Neural cell (in vitro differentiated cells): Measurements from ENCODE around the gene DGKG. TPM values are rescaled to one million over a fixed set of nuclear protein-coding genes. Genes with fewer than 3 reads are reported as not detected.

ENCODE experiments used
- H2AFZ ChIP-seq: fragments of 200-600, 300-800 bp; sonication (generic), shearing (Covaris generic); 2 replicates; pipeline ENCODE4 v1.6.0; 2014; ENCODE audit warnings: low read depth, mild to moderate bottlenecking, antibody characterized with exemption, low read length, moderate library complexity
- H3F3A ChIP-seq: fragments of 200-600 bp; shearing (Covaris generic); 2 replicates; pipeline ENCODE4 v1.6.1; 2016; ENCODE audit warnings: mild to moderate bottlenecking, moderate library complexity, mixed read lengths, antibody characterized with exemption, low read length; ENCODE audit not compliant: insufficient read depth, poor library complexity, severe bottlenecking
- H3K27ac ChIP-seq: fragments of 200-600, 300-800 bp; sonication (generic), shearing (Covaris generic); 2 replicates; pipeline ENCODE4 v1.5.1; 2014; ENCODE audit warnings: mild to moderate bottlenecking, low read length, moderate library complexity
- H3K27me3 ChIP-seq: fragments of 300-800, 200-600 bp; sonication (generic), shearing (Covaris generic); 2 replicates; pipeline ENCODE4 v1.6.0; 2014; ENCODE audit warnings: mild to moderate bottlenecking, low read depth, low read length, moderate library complexity; ENCODE audit not compliant: insufficient read depth
- H3K36me3 ChIP-seq: fragments of 300-800, 200-600 bp; sonication (generic), shearing (Covaris generic); 2 replicates; pipeline ENCODE4 v1.5.1; 2014; ENCODE audit warnings: mild to moderate bottlenecking, antibody characterized with exemption, low read length, moderate library complexity; ENCODE audit not compliant: insufficient read depth
- H3K4me2 ChIP-seq: fragments of 300-800, 200-600 bp; sonication (generic), shearing (Covaris generic); 2 replicates; pipeline ENCODE4 v1.6.0; 2014; ENCODE audit warnings: mild to moderate bottlenecking, low read length
- H3K4me3 ChIP-seq: fragments of 300-800, 200-600 bp; sonication (generic), shearing (Covaris generic); 2 replicates; pipeline ENCODE4 v1.5.1; 2014; ENCODE audit warnings: mild to moderate bottlenecking, low read length, moderate library complexity
- H3K79me2 ChIP-seq: fragments of 200-600 bp; shearing (Covaris generic); replicated peaks from 2 replicates; pipeline ENCODE4 v1.6.0; 2014; ENCODE audit warnings: mild to moderate bottlenecking, low read length, moderate library complexity; ENCODE audit not compliant: insufficient read depth
- H3K9ac ChIP-seq: fragments of 300-800, 200-600 bp; sonication (generic), shearing (Covaris generic); 2 replicates; pipeline ENCODE4 v1.6.1; 2016; ENCODE audit warnings: mild to moderate bottlenecking, low read length, mixed read lengths
- H3K9me2 ChIP-seq: fragments of 200-600 bp; shearing (Covaris generic); 2 replicates; pipeline ENCODE4 v1.6.1; 2016; ENCODE audit warnings: mild to moderate bottlenecking, low read length, mixed read lengths; ENCODE audit not compliant: insufficient read depth
- H3K9me3 ChIP-seq: fragments of 200-600, 300-800 bp; sonication (generic), shearing (Covaris generic); 2 replicates; pipeline ENCODE4 v1.6.1; 2016; ENCODE audit warnings: mild to moderate bottlenecking, mixed run types, low read length, moderate library complexity, mixed read lengths
- H4K20me1 ChIP-seq: fragments of 200-600 bp; shearing (Covaris generic); 2 replicates; pipeline ENCODE4 v1.6.1; 2016; ENCODE audit warnings: mild to moderate bottlenecking, mixed run types; ENCODE audit not compliant: insufficient read depth
- EP300 ChIP-seq: fragments of 450-650 bp; conservative IDR thresholded peaks from 2 replicates; pipeline ENCODE4 v1.6.1; 2014; ENCODE audit warnings: antibody characterized with exemption, mild to moderate bottlenecking, moderate library complexity; ENCODE audit not compliant: poor library complexity, severe bottlenecking
- EZH2 ChIP-seq: fragments of 200-600, 300-800 bp; shearing (Covaris generic), sonication (generic); IDR thresholded peaks from 2 replicates; pipeline ENCODE4 v1.6.1; 2014; ENCODE audit warnings: antibody characterized with exemption, low read length, borderline replicate concordance, mild to moderate bottlenecking; ENCODE audit not compliant: insufficient read depth, poor library complexity, severe bottlenecking
- MXI1 ChIP-seq: fragments of 450-650 bp; conservative IDR thresholded peaks from 2 replicates; pipeline ENCODE4 v1.6.1; 2014; ENCODE audit warnings: antibody characterized with exemption, mild to moderate bottlenecking; ENCODE audit not compliant: poor library complexity, severe bottlenecking
- POLR2AphosphoS5 ChIP-seq: IDR thresholded peaks from 2 replicates; pipeline ENCODE4 v1.6.1; 2012
- RAD21 ChIP-seq: fragments of 450-650 bp; conservative IDR thresholded peaks from 2 replicates; pipeline ENCODE4 v1.6.1; 2014; ENCODE audit warnings: antibody characterized with exemption, mild to moderate bottlenecking, moderate library complexity
- REST ChIP-seq: IDR thresholded peaks from 2 replicates; pipeline ENCODE4 v1.6.1; 2012; ENCODE audit warnings: borderline replicate concordance
- SMC3 ChIP-seq: fragments of 450-650 bp; conservative IDR thresholded peaks from 2 replicates; pipeline ENCODE4 v1.6.1; 2014; ENCODE audit warnings: antibody characterized with exemption, mild to moderate bottlenecking, moderate library complexity; ENCODE audit not compliant: poor library complexity
- TAF1 ChIP-seq: IDR thresholded peaks from 2 replicates; pipeline ENCODE4 v1.6.1; 2012; ENCODE audit warnings: low read depth
- polyA plus RNA-seq: library from polyadenylated mRNA; depleted of rRNA; stranded (reverse); fragments of >200 nt; gene quantifications from 2 replicates; pipeline ENCODE4 v1.2.3, GENCODE V29; 2014
- TF ChIP-seq, protein P1 (sequence below): fragments of 450-650 bp; IDR thresholded peaks from 2 replicates; pipeline ENCODE4 v1.5.1; 2014; ENCODE audit warnings: antibody characterized with exemption, mild to moderate bottlenecking, moderate library complexity; ENCODE audit not compliant: poor library complexity, severe bottlenecking

DGKG gene
- polyA plus RNA-seq, 1 donor from 2014 or later: not detected

GRCh38 chr3:186170516-186170915, 191.5 kb downstream of the DGKG start:
- Histone ChIP-seq H3K79me2 (no peaks in the 10 kb centered on the region), H3K27ac (no peak overlapping the region), H3K4me2 (no peak overlapping the region), H3K27me3 (no peaks in the 10 kb centered on the region), H3K9ac (no peak overlapping the region), H4K20me1 (no peaks in the 10 kb centered on the region), H3F3A (no peaks in the 10 kb centered on the region), H2AFZ (no peak overlapping the region), H3K9me3 (no peaks in the 10 kb centered on the region), H3K4me3 (no peak overlapping the region), H3K9me2 (no peaks in the 10 kb centered on the region), H3K36me3 (no peaks in the 10 kb centered on the region)
- TF ChIP-seq MXI1 (no peak), SMC3 (no peak), EP300 (no peak)

- TF ChIP-seq SMC3 (no peak), TAF1 (no peak), REST (no peak), EZH2 (no peak), POLR2AphosphoS5 (no peak), EP300 (no peak), MXI1 (no peak), RAD21 (no peak)
- TF ChIP-seq, protein P1, sequence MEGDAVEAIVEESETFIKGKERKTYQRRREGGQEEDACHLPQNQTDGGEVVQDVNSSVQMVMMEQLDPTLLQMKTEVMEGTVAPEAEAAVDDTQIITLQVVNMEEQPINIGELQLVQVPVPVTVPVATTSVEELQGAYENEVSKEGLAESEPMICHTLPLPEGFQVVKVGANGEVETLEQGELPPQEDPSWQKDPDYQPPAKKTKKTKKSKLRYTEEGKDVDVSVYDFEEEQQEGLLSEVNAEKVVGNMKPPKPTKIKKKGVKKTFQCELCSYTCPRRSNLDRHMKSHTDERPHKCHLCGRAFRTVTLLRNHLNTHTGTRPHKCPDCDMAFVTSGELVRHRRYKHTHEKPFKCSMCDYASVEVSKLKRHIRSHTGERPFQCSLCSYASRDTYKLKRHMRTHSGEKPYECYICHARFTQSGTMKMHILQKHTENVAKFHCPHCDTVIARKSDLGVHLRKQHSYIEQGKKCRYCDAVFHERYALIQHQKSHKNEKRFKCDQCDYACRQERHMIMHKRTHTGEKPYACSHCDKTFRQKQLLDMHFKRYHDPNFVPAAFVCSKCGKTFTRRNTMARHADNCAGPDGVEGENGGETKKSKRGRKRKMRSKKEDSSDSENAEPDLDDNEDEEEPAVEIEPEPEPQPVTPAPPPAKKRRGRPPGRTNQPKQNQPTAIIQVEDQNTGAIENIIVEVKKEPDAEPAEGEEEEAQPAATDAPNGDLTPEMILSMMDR: no peak
- no peak overlapping the region for H2AFZ ChIP-seq
- no peak overlapping the region for H3K27ac ChIP-seq
- H3K9me2 ChIP-seq: no peaks in the 10 kb centered on the region
- no peak overlapping the region for H3K4me2 ChIP-seq
- no peaks in the 10 kb centered on the region for H3K27me3 ChIP-seq
- no peaks in the 10 kb centered on the region for H3F3A ChIP-seq
- no peaks in the 10 kb centered on the region for H4K20me1 ChIP-seq
- H3K79me2 ChIP-seq: no peaks in the 10 kb centered on the region
- no peak overlapping the region for H3K4me3 ChIP-seq
- H3K36me3 ChIP-seq: no peaks in the 10 kb centered on the region
- no peak overlapping the region for H3K9ac ChIP-seq
- H3K9me3 ChIP-seq: no peaks in the 10 kb centered on the region
Measured at GRCh38 chr3:186169379-186169778, 192.7 kb downstream of the DGKG start.

DNA sequence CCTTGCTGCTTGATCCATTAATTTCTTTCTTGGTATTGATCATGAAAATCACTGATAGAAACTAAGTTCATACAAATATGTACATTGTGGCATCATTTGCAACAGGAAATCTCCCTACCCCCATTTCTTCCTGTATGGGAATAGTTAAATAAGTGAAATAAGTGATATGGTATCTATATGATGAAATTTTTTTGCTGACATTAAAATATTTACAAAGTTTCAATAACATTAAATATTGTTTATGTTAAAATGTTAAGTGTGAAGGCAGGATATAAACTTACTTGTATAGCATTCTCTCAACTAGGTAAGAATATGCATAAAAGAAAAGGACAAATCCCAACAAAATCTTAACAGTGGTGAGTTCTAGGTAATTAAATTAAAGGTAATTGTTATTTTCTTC, 193.1 kb downstream of the DGKG start:
- no peak overlapping the region for H3K4me2 ChIP-seq
- TF ChIP-seq RAD21 (no peak), EP300 (no peak), MXI1 (no peak), TAF1 (no peak), POLR2AphosphoS5 (no peak), SMC3 (no peak), REST (no peak), EZH2 (no peak)
- TF ChIP-seq, protein P1: no peak
- no peaks in the 10 kb centered on the region for H3K27me3 ChIP-seq

More for the DNA sequence above, 193.1 kb downstream of the DGKG start:
- Histone ChIP-seq H4K20me1 (no peaks in the 10 kb centered on the region), H3K9me2 (no peaks in the 10 kb centered on the region), H3K9me3 (no peaks in the 10 kb centered on the region), H3K27ac (no peak overlapping the region), H3K4me3 (no peak overlapping the region), H3K9ac (no peak overlapping the region), H3K79me2 (no peaks in the 10 kb centered on the region), H3K36me3 (no peaks in the 10 kb centered on the region), H3F3A (no peaks in the 10 kb centered on the region), H2AFZ (no peak overlapping the region)
